Activated CD4-positive, alpha-beta T cell treated with anti-CD3 and anti-CD28 coated beads, Interleukin-2, Interleukin-4, amounts not matched to agents 100 ng/mL and 50 ng/mL, durations not matched to agents 16 hours and 8 hours (primary cell): ENCODE results near the gene FYN.
A peak's percentile ranks its signal among the peaks of the same experiment; 100 is the strongest.

ENCODE experiments used
- DNase-seq: peaks from one replicate; pipeline ENCODE4 v3.0.0-alpha.2; 2020; ENCODE audit warnings: low spot score

FYN gene

GRCh38 chr6:111769365-111770152, 103.7 kb downstream of the FYN start:
- no peak for DNase-seq

GRCh38 chr6:111768431-111768770, 104.9 kb downstream of the FYN start:
- DNase-seq: no peak

GRCh38 chr6:111767752-111768430, 105.4 kb downstream of the FYN start:
- no peak for DNase-seq

- no peak for DNase-seq
Observed at GRCh38 chr6:111766201-111766857, 106.9 kb downstream of the FYN start.

GRCh38 chr6:111765763-111766162, 107.5 kb downstream of the FYN start:
- DNase-seq: no peak

- peak; percentile 90 for DNase-seq
Observed at GRCh38 chr6:111764238-111765175, 108.7 kb downstream of the FYN start.

GRCh38 chr6:111763381-111763780, 109.9 kb downstream of the FYN start:
- no peak for DNase-seq

- DNase-seq: no peak
Observed at GRCh38 chr6:111761783-111762312, 111.4 kb downstream of the FYN start.

- no peak for DNase-seq
Observed at GRCh38 chr6:111761212-111761611, 112.0 kb downstream of the FYN start.

- peak; percentile 84 for DNase-seq
Observed at GRCh38 chr6:111759836-111760785, 113.1 kb downstream of the FYN start.

- DNase-seq: no peak
Observed at GRCh38 chr6:111759331-111759835, 113.9 kb downstream of the FYN start.

- no peak for DNase-seq
Observed at GRCh38 chr6:111758608-111759329, 114.5 kb downstream of the FYN start.

GRCh38 chr6:111757342-111757741, 115.9 kb downstream of the FYN start:
- peak; percentile 57 for DNase-seq

GRCh38 chr6:111754423-111754822, 118.8 kb downstream of the FYN start:
- no peak for DNase-seq

- no peak for DNase-seq
Observed at GRCh38 chr6:111753573-111753972, 119.7 kb downstream of the FYN start.

- no peak for DNase-seq
Observed at GRCh38 chr6:111752476-111752875, 120.8 kb downstream of the FYN start.

- peak; percentile 88 for DNase-seq
Observed at GRCh38 chr6:111750753-111751673, 122.2 kb downstream of the FYN start.

GRCh38 chr6:111750153-111750552, 123.1 kb downstream of the FYN start:
- no peak for DNase-seq

- no peak for DNase-seq
Observed at GRCh38 chr6:111748231-111748647, 125.0 kb downstream of the FYN start.
